Neural cell (in vitro differentiated cells): ENCODE measurements around the gene HOXA3. TPM values are rescaled to one million over a fixed set of nuclear protein-coding genes. Genes with fewer than 3 reads are reported as not detected.

ENCODE experiments used
- H2AFZ ChIP-seq: fragments of 200-600, 300-800 bp; sonication (generic), shearing (Covaris generic); 2 replicates; pipeline ENCODE4 v1.6.0; 2014; ENCODE audit warnings: low read depth, mild to moderate bottlenecking, antibody characterized with exemption, low read length, moderate library complexity
- H3F3A ChIP-seq: fragments of 200-600 bp; shearing (Covaris generic); 2 replicates; pipeline ENCODE4 v1.6.1; 2016; ENCODE audit warnings: mild to moderate bottlenecking, moderate library complexity, mixed read lengths, antibody characterized with exemption, low read length; ENCODE audit not compliant: insufficient read depth, poor library complexity, severe bottlenecking
- H3K27ac ChIP-seq: fragments of 200-600, 300-800 bp; sonication (generic), shearing (Covaris generic); 2 replicates; pipeline ENCODE4 v1.5.1; 2014; ENCODE audit warnings: mild to moderate bottlenecking, low read length, moderate library complexity
- H3K27me3 ChIP-seq: fragments of 300-800, 200-600 bp; sonication (generic), shearing (Covaris generic); 2 replicates; pipeline ENCODE4 v1.6.0; 2014; ENCODE audit warnings: mild to moderate bottlenecking, low read depth, low read length, moderate library complexity; ENCODE audit not compliant: insufficient read depth
- H3K36me3 ChIP-seq: fragments of 300-800, 200-600 bp; sonication (generic), shearing (Covaris generic); 2 replicates; pipeline ENCODE4 v1.5.1; 2014; ENCODE audit warnings: mild to moderate bottlenecking, antibody characterized with exemption, low read length, moderate library complexity; ENCODE audit not compliant: insufficient read depth
- H3K4me2 ChIP-seq: fragments of 300-800, 200-600 bp; sonication (generic), shearing (Covaris generic); 2 replicates; pipeline ENCODE4 v1.6.0; 2014; ENCODE audit warnings: mild to moderate bottlenecking, low read length
- H3K4me3 ChIP-seq: fragments of 300-800, 200-600 bp; sonication (generic), shearing (Covaris generic); 2 replicates; pipeline ENCODE4 v1.5.1; 2014; ENCODE audit warnings: mild to moderate bottlenecking, low read length, moderate library complexity
- H3K79me2 ChIP-seq: fragments of 200-600 bp; shearing (Covaris generic); replicated peaks from 2 replicates; pipeline ENCODE4 v1.6.0; 2014; ENCODE audit warnings: mild to moderate bottlenecking, low read length, moderate library complexity; ENCODE audit not compliant: insufficient read depth
- H3K9ac ChIP-seq: fragments of 300-800, 200-600 bp; sonication (generic), shearing (Covaris generic); 2 replicates; pipeline ENCODE4 v1.6.1; 2016; ENCODE audit warnings: mild to moderate bottlenecking, low read length, mixed read lengths
- H3K9me2 ChIP-seq: fragments of 200-600 bp; shearing (Covaris generic); 2 replicates; pipeline ENCODE4 v1.6.1; 2016; ENCODE audit warnings: mild to moderate bottlenecking, low read length, mixed read lengths; ENCODE audit not compliant: insufficient read depth
- H3K9me3 ChIP-seq: fragments of 200-600, 300-800 bp; sonication (generic), shearing (Covaris generic); 2 replicates; pipeline ENCODE4 v1.6.1; 2016; ENCODE audit warnings: mild to moderate bottlenecking, mixed run types, low read length, moderate library complexity, mixed read lengths
- H4K20me1 ChIP-seq: fragments of 200-600 bp; shearing (Covaris generic); 2 replicates; pipeline ENCODE4 v1.6.1; 2016; ENCODE audit warnings: mild to moderate bottlenecking, mixed run types; ENCODE audit not compliant: insufficient read depth
- EP300 ChIP-seq: fragments of 450-650 bp; conservative IDR thresholded peaks from 2 replicates; pipeline ENCODE4 v1.6.1; 2014; ENCODE audit warnings: antibody characterized with exemption, mild to moderate bottlenecking, moderate library complexity; ENCODE audit not compliant: poor library complexity, severe bottlenecking
- EZH2 ChIP-seq: fragments of 200-600, 300-800 bp; shearing (Covaris generic), sonication (generic); IDR thresholded peaks from 2 replicates; pipeline ENCODE4 v1.6.1; 2014; ENCODE audit warnings: antibody characterized with exemption, low read length, borderline replicate concordance, mild to moderate bottlenecking; ENCODE audit not compliant: insufficient read depth, poor library complexity, severe bottlenecking
- MXI1 ChIP-seq: fragments of 450-650 bp; conservative IDR thresholded peaks from 2 replicates; pipeline ENCODE4 v1.6.1; 2014; ENCODE audit warnings: antibody characterized with exemption, mild to moderate bottlenecking; ENCODE audit not compliant: poor library complexity, severe bottlenecking
- POLR2AphosphoS5 ChIP-seq: IDR thresholded peaks from 2 replicates; pipeline ENCODE4 v1.6.1; 2012
- RAD21 ChIP-seq: fragments of 450-650 bp; conservative IDR thresholded peaks from 2 replicates; pipeline ENCODE4 v1.6.1; 2014; ENCODE audit warnings: antibody characterized with exemption, mild to moderate bottlenecking, moderate library complexity
- SMC3 ChIP-seq: fragments of 450-650 bp; conservative IDR thresholded peaks from 2 replicates; pipeline ENCODE4 v1.6.1; 2014; ENCODE audit warnings: antibody characterized with exemption, mild to moderate bottlenecking, moderate library complexity; ENCODE audit not compliant: poor library complexity
- TAF1 ChIP-seq: IDR thresholded peaks from 2 replicates; pipeline ENCODE4 v1.6.1; 2012; ENCODE audit warnings: low read depth
- polyA plus RNA-seq: library from polyadenylated mRNA; depleted of rRNA; stranded (reverse); fragments of >200 nt; gene quantifications from 2 replicates; pipeline ENCODE4 v1.2.3, GENCODE V29; 2014
- TF ChIP-seq, protein P1 (sequence below): IDR thresholded peaks from 2 replicates; pipeline ENCODE4 v1.6.1; 2012; ENCODE audit warnings: borderline replicate concordance
- TF ChIP-seq, protein P2 (sequence below): fragments of 450-650 bp; IDR thresholded peaks from 2 replicates; pipeline ENCODE4 v1.5.1; 2014; ENCODE audit warnings: antibody characterized with exemption, mild to moderate bottlenecking, moderate library complexity; ENCODE audit not compliant: poor library complexity, severe bottlenecking

HOXA3 gene
- polyA plus RNA-seq, 1 donor from 2014 or later, result not detected

- Histone ChIP-seq H3K9me2 (no peaks in the 10 kb centered on the region), H3K27ac (no peak overlapping the region), H3K9me3 (peaks cover 6% of the 10 kb centered on the region), H3K9ac (no peak overlapping the region), H3K4me2 (no peak overlapping the region), H3F3A (no peaks in the 10 kb centered on the region), H3K79me2 (no peaks in the 10 kb centered on the region), H3K36me3 (no peaks in the 10 kb centered on the region), H3K4me3 (no peak overlapping the region), H3K27me3 (peaks cover 100% of the 10 kb centered on the region), H4K20me1 (no peaks in the 10 kb centered on the region), H2AFZ (no peak overlapping the region)
- TF ChIP-seq EP300 (no peak), MXI1 (no peak), RAD21 (no peak), EZH2 (no peak), POLR2AphosphoS5 (no peak), TAF1 (no peak), SMC3 (no peak)
- TF ChIP-seq, protein P1, sequence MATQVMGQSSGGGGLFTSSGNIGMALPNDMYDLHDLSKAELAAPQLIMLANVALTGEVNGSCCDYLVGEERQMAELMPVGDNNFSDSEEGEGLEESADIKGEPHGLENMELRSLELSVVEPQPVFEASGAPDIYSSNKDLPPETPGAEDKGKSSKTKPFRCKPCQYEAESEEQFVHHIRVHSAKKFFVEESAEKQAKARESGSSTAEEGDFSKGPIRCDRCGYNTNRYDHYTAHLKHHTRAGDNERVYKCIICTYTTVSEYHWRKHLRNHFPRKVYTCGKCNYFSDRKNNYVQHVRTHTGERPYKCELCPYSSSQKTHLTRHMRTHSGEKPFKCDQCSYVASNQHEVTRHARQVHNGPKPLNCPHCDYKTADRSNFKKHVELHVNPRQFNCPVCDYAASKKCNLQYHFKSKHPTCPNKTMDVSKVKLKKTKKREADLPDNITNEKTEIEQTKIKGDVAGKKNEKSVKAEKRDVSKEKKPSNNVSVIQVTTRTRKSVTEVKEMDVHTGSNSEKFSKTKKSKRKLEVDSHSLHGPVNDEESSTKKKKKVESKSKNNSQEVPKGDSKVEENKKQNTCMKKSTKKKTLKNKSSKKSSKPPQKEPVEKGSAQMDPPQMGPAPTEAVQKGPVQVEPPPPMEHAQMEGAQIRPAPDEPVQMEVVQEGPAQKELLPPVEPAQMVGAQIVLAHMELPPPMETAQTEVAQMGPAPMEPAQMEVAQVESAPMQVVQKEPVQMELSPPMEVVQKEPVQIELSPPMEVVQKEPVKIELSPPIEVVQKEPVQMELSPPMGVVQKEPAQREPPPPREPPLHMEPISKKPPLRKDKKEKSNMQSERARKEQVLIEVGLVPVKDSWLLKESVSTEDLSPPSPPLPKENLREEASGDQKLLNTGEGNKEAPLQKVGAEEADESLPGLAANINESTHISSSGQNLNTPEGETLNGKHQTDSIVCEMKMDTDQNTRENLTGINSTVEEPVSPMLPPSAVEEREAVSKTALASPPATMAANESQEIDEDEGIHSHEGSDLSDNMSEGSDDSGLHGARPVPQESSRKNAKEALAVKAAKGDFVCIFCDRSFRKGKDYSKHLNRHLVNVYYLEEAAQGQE, result no peak
- TF ChIP-seq, protein P2, sequence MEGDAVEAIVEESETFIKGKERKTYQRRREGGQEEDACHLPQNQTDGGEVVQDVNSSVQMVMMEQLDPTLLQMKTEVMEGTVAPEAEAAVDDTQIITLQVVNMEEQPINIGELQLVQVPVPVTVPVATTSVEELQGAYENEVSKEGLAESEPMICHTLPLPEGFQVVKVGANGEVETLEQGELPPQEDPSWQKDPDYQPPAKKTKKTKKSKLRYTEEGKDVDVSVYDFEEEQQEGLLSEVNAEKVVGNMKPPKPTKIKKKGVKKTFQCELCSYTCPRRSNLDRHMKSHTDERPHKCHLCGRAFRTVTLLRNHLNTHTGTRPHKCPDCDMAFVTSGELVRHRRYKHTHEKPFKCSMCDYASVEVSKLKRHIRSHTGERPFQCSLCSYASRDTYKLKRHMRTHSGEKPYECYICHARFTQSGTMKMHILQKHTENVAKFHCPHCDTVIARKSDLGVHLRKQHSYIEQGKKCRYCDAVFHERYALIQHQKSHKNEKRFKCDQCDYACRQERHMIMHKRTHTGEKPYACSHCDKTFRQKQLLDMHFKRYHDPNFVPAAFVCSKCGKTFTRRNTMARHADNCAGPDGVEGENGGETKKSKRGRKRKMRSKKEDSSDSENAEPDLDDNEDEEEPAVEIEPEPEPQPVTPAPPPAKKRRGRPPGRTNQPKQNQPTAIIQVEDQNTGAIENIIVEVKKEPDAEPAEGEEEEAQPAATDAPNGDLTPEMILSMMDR, result no peak
These were observed 33.7 kb upstream of the HOXA3 start for GRCh38 chr7:27185854-27186667.

DNA sequence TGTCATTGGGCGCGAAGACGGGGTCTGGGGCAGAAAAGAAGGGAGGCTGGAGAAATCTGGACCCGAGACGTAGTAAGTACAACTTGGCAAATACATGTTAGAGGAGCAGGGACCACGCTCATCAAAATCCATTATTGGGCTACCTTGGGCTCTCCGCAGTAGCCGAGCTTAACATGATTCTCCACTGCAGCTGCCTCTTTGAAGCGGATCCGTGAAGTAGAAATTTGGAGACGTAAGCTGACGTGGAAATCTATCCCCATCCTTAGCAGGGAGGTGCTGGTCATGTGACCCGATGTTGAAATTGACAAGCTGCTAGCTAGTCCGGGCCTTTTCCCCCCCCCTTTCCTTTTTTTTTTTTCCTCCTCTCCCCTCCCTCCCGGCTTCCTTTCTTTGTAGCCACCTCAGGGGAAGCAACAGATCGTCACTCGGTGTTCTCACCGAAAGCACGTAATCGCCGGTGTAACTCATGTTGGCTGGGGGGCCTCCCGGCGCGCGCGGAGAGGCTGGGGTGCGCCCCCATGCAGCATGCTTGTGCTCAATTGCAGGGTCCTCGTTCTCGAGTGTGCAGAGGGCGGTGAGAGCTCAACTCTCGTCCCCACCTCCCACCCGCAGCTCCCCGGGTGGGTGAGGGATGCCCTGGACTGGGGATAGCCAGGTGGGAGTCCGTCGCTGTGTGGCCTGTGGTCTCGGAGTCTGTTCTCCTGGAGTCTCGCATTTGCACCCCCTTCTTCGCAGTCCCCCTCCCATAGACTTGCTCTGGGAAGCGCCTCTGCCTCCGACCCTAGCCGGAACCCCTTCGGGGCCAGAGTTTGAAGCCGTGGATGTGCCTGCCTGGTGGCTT lies 32.9 kb upstream of the HOXA3 start, which contains the start of gene HOXA11:
TSS of gene HOXA11 (minus strand) at position 220 of the 841 bp plus-strand sequence. CDS start at position 132, 88 bp downstream.
- H3K9me2 ChIP-seq, result no peaks in the 10 kb centered on the region
- no peaks in the 10 kb centered on the region for H3K36me3 ChIP-seq
- H3F3A ChIP-seq, result no peaks in the 10 kb centered on the region
- no peak within 1 kb of the TSS for H3K27ac ChIP-seq
- TF ChIP-seq EZH2, result peak; percentile 12
- TF ChIP-seq, protein P1, result no peak
- TF ChIP-seq SMC3, result no peak
- peaks cover 100% of the 10 kb centered on the region for H3K27me3 ChIP-seq
- no peaks in the 10 kb centered on the region for H3K79me2 ChIP-seq
- H4K20me1 ChIP-seq, result no peaks in the 10 kb centered on the region
- H3K9me3 ChIP-seq, result peaks cover 6% of the 10 kb centered on the region
- no peak within 1 kb of the TSS for H2AFZ ChIP-seq
- no peak within 1 kb of the TSS for H3K9ac ChIP-seq
- H3K4me3 ChIP-seq, result no peak within 1 kb of the TSS
- H3K4me2 ChIP-seq, result no peak within 1 kb of the TSS
